GM19372 (cell line): ENCODE data around the gene FAM120B.

Source experiments
- ATAC-seq: cut with Tn5 transposase; IDR thresholded peaks from one replicate; pipeline ENCODE4 v1.9.1; 2021; ENCODE audit warnings: mild to moderate bottlenecking, low read depth, moderate library complexity; ENCODE audit not compliant: unreplicated experiment

The FAM120B gene

DNA sequence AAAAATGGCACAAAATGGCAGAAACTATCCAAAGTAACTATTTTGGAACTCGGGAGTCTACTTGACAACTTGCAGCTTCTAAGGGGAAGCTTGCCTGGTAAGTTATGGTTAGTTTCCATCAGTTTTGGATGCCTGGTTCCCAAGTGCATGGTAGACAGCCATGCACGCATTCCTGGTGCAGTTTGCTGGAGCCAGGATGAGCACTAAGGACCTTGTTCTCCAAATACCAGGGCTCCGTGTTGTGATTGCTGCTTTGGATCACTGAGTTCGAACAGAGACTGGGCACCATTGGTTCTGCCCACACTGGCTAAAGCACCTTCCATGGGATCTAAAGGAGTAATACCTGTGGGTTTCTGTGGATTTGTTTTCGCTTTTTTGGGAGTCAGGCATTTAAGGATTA lies 103.7 kb downstream of the FAM120B start:
- no peak for ATAC-seq

DNA sequence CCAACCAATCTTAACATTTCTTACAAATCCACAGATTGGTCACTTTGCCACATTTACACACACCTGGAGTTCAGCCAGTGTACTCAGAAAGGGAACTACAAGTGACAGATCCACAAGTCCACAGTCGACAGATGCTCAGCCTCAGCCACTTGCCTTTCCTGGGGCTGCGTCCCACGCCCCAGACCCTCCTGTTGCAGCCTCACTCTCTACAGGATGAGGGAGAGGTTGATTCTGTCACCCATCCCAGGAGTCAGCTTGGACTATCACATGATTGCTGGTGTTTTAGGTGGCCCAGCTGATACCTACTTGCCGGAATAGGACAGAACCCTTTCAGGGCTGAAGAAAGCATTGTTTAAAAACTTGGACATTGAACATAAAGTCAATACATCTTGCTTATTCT lies 108.8 kb downstream of the FAM120B start:
- no peak for ATAC-seq

DNA sequence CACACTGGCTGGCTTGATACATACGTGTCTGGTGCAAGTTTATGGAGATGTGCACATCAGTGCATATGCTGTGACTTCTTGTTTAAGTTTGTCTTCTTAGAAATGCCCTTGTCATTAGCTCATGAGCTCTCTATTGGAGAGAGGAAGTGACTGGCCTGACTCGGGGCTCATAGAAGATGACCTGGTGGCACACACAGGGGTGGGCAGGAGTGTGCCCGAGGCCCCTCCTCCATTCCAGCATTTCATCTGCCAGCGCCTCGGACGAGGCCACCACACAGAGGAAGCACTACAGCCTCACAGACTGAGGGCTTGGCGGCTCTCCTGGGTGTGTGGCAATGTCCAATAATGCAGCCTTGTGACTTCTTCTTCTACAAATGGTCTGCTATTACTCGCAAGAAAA lies 109.7 kb downstream of the FAM120B start:
- ATAC-seq: no peak

DNA sequence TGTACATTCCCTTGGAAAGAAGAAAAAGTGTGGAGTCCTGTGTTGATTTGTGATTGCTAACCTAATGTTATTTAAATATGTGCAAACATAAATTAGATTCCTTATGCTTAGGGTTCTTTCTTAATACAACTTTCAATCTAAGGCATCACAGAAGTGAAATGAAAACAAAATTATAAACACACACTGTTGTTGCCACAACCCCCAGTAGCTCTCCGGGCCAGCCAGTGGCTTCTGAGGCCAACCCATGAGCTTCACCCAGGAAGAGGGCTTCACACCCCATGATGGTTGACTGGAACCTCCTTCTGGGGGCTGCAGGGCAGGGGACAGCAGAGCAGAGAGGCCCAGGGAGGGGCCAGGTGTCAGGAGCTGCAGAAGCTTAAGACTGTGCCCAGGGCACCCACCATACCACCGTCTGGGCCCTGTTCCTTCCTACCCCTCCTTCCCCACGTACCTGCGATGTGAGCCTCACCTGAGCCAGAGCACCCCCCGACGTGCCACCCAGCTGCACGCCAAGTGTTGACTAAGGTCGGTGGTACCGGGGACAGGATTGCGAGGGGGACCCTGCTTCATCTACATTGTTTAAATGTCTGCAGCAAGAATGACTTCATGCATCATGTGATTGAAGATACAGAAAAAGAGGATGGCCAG lies 110.5 kb downstream of the FAM120B start:
- no peak for ATAC-seq

DNA sequence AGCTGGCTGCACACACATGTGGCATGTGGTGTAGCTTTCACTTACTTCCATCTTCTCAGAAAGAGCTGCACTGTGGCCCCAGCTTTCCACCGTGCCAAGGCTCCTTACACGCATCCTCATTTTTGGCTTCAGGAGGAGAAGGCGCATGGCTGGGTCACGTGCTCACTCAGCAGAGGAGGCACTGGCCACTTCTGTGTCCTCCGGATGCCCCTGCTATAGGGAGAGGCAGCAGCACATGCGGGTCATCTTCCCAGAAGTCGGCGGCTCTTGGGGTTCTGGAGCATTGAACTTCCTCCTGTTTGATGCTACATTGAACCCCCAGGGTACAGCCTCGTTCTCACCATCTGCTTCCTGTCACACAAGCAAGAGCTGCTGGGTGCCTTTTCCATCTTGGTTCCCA lies 111.3 kb downstream of the FAM120B start:
- no peak for ATAC-seq

DNA sequence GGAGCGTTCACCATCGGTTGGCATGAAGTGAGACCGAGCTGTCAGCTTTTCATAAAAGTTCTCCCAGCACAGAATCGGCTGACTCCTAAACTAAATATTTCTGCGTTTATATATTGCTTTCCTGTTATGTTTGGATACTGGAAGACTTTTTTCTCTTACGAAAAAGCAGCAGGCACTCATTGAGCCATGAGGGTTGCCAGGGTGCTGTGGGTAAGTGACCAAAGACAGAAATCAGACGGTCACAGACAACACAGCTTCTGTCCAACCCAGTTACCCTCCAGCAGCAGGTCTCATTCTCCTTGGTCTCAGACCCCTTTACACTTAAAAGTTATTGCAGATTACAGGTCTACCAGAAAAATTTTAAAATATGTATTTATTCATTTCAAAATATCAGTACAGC lies 113.7 kb downstream of the FAM120B start:
- ATAC-seq: no peak

DNA sequence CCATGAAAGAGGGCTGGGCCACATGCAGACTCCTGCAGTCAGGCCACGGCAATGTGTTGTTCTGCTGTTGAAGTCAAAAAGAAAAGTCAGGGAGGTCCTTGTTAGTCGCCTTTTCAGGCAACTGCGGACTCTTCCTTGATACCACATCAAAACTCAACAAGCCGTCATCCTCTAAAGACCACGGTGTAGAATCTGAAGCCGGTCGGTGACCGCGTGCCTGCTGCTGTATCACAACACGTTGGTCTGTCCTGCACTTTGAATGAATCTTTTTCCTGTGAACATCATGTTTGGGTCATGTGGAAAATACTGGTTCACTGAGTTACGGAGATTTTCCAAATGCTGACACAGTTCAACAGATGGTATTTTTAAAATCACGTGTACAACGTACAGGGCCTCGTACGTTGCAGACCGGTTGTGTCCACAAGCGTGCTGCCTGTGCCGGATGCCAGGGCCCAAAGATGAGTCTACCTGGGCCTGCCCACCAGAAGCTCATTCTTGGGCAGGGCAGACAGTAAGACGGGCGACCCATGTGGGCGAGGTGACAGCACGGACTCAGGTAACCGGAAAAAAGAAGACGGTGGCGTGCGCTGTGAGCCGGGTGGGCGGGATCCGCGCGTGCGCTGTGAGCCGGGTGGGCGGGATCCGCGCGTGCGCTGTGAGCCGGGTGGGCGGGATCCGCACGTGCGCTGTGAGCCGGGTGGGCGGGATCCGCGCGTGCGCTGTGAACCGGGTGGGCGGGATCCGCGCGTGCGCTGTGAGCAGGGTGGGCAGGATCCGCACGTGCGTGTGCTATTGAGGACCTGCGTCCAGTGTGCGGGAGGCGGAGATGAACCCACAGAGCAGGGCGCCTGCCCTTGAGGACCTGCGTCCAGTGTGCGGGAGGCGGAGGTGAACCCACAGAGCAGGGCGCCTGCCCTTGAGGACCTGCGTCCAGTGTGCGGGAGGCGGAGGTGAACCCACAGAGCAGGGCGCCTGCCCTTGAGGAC lies 114.5 kb downstream of the FAM120B start:
- no peak for ATAC-seq

DNA sequence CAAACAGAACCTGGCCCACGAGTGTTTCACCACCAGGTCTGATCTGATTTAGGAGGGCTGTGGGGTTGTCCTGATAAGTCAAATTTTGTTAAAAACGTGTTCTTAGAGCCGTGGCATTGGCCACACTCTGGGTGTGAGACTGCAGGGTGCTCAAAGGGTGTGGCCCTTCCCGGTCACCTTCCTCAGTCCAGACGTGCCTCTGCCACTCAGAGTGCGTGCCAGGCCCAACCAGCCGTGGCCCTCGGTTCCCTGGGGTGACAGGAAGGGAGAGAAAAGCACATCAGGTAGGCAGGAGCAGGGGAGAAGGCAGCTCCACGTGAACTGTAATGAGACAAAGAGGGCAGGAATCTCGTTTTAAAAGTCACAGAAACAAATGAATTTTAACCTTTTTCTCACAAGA lies 115.4 kb downstream of the FAM120B start:
- no peak for ATAC-seq

DNA sequence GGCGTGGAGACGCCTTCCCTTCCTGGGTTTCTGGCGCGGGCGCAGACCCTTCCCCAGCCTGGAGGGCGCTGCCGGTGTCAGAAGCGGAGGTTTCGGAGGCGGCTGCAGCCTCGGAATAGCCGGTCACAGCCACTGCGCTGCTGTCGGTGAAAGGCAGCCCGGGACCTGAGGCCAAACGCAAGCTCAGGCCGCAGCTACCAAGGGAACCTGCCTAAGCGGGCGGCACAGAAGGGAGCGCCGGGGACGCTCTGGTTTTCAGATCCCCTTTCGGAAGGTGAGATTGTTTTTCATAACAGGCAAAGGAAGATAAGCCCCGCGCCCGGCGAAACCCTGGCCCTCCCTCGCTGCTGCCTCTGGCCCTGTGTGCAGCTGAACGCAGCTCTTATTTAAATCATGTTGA lies 116.5 kb downstream of the FAM120B start:
- no peak for ATAC-seq

DNA sequence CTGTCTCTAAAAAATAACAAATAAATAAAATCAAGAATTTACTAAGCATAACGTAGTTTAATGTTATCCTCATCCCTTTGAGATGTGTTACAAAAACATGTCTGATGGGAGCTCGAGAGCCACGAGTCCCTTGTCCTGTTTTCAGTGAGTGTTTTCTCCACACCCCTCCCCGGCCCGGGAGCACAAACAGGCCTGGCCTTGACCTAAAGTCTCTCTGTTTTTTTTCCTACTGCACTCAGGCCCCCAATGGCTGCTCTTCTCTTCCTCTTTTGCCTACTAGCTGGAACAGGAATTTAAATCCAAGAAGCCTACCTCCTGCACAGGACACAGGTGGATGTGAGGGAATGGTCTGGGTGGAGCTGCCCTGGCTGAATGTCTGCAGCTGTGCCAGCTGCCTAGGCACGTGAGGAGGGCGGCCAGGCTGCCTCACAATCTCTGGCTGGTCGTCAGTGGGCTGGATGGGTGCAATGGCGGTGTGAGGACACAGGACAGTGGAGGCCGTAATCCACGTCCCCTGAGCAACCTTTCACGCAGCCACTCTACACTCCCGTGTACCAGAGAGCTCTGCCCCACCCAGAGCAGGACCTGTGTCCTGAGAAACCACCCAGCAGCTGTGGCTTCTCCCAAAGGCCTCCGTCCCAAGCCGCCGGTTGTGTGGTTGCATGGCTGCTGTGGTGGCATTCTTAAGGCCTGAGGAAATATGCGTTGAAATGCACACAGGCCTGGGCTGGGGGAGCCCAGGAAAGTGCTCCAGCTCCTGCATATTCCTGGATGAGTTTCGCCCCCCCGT lies 117.5 kb downstream of the FAM120B start:
- ATAC-seq: no peak

DNA sequence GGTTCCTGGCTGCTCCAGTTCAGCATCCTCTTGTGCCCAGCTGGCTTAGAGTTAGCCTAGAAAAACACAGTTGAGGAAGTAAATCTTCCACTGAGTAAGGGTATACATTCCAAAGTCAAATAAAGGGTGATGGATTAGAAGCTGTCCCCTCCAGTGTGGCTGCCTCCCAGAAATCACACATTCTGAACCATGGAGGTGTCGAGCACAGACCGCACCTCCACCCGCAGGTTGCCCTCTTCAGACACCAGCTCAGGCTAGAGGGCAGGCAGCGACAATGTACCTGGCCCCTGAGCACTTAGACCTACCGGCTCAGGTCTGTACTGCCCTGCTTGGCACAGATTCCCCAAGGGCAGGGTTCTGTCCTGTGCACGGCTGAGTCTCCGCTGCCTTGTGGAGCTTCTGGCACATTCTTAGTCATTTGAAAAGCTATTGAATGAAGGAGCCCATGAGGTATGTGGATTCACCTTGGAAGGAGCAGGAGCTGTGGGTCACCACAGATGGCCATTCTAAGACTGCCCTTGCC lies 118.1 kb downstream of the FAM120B start:
- ATAC-seq: no peak

DNA sequence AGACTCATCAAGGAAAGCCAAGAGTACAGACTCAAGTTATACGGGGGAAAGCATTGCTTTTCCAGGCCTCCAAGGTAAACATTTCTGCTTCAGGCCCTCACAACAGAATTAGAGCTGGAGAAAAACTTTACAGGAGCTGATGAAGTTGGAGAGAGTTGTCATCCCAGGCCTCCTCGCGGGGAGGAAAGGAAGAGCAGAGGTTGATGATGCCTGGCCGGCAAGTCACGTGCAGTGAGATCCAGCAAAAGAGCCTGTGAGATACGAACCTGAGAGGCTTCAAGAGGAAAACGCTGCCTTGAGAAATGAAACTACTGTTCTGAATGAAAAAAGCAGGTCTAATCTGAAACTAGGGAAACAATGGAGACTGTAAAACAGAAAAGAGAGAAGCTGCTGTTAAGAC lies 122.9 kb downstream of the FAM120B start:
- no peak for ATAC-seq

DNA sequence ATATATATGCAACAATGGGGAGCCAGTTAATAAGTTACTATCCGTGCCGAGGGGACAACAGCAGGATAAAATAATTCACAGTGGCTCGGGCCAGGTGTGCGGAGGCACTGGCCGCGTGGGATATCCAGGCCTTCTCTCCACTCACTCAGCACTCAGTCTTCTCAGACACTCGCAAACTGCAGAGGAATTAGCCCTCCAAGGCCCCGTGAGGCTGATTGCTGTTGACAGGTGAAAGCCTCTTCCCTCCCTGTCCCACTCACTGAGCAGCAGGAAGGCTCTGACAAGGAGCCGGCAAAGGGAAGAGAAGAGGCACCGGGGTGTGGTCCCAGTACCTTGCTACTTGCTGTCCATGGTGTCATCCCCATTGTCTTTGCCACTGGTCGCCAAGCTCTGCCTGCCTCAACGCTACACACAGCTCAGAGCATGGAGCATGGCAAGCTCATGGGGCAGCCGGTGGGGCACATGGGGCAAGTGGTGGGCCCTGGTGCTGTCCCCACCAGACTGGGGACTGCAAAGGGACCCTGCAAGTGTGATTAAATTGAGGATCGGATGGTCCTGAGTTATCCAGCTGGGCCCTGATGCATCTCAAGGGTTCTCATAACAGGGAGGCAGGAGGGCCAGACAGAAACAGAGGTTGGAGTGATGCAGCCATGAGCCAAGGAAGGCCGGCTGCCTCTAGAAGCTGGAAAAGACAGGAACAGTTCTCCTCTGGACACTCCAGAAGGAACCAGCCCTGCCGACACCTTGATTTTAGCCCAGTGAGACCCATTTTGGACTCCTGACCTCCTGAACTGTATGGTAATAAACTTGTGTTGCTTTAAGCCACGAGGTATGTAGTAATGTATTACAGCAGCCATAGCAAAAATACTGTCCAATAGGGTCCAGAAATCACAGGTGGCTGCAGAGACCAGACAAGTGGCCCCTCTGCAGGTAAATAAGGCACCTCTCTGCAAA lies 126.9 kb downstream of the FAM120B start:
- no peak for ATAC-seq

DNA sequence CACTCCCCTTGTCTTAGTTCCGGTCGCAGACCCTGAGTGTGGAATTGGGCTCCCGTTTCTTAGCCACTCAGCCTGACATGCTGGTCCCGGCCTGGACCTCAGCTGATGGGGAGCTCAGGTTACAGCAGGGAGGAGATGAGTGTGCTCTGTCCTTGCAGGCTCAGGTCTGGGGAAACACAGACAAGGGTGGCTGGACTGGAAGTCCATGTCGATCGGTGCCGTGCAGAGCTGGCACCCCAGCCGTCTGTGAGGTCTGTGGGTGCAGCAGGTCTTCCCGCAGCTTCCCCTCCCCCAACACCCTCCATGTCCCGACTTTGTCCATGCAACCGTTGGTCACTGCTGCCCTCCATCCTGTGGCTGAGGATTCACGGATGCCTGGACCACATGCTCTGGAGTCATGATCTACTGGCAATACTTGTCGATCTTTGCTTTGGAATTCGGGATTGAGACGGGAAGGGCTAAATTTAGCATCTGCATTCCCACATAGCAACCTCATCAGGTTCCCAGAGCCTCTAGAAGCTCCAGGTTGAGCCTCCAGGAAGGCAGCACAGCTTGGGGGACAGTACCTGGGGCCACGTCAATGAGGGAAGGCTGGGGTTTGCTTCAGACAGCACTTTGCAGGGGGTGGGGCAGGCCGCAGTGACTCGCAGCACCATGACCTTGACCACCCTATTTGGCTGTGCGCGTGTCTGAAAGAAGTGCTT lies 127.7 kb downstream of the FAM120B start:
- no peak for ATAC-seq

DNA sequence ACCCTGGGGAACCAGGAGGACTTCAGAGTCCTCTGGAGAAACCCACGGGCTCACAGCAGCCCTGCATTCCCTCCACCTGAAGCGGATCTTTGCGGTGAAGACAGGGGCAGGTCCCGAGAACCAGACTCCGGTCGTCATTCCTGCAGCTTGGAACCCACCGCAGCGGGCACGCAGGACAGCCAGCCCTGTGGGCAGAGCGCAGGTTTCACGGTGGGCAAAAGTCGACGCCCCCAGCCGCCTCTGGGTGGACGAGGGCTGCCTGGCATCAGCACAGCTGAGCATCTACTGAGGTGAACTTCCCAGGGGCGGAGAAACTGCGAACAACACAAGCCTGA lies 128.2 kb downstream of the FAM120B start:
- no peak for ATAC-seq

DNA sequence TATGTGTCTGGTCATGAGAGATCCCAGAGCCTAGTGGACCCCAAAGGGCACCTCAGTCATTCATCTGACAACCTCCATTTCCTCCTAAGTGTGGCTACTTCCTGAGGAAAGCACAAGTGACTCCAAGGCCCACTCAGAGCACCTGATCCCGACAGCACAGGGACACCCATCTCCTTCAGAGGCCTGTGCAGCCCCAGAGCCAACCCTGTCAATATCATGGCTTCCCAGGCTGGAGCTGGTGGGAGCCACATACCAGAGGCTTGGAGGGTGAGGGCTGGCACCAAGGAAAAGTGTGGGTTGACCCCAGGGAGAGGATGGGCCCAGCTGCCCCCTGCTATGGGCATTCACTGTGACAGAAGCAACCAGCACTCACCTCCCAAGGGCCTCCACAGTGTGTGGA lies 129.2 kb downstream of the FAM120B start:
- ATAC-seq: no peak

DNA sequence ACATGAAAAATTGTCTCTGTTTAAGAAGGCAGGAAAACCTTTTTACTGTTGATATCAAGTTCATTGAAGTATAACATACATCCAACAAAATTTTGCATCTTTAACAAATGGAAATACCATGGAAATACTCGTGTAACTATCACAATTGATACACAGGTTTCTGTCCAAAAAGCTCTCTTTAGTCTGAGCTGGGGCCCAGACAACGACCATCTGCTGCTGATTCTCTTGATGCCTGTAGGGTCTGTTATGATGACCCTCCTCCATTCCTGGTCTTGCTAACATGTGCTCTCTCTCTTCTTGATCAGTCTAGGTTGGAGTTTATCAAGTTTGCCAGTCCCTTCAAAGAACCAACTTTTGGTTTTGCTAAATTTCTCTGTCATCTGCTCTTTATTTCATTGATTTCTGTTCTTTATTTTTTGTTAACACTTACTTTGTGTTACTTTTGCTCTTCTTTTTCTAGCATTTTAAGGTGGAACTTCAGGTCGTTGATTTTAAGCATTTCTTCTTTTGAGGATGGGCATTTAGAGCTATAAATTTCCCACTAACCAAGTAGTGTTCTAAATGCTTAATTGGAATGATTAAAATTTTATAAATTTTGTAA lies 129.8 kb downstream of the FAM120B start:
- no peak for ATAC-seq

DNA sequence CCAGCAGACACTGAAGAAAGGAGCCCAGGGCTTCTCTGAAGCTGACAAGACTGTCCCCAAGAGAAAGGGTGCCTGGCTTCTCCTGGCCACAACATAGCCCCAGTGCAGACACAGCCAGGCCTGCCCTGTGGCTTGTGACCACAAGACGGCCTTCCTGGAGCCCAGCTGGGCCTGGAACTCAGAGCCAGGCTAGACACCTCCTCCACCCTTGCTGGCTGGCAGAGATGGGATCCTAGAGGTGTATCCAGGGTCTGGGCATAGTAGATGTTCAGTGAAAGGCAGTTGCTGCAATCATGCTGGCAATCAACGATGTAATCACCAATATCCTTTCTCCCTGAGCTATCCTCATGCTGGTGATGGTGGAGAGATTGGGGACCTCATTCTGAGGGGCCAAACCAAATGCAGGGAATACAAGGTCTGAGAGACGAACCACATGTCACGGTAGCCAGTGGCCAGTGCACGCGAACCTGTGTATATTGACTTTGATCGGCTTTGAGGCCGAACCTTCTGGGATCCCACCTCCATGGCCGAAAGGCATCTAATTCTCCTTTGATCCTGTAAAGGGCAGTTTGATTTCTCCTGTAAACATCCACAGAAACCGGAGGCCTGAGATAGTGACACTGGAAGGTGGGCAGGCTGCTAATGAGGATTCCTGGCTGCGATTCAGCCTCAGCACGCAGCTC lies 131.3 kb downstream of the FAM120B start:
- ATAC-seq: no peak
